Measurements from ENCODE around the gene MAVS.

DNA sequence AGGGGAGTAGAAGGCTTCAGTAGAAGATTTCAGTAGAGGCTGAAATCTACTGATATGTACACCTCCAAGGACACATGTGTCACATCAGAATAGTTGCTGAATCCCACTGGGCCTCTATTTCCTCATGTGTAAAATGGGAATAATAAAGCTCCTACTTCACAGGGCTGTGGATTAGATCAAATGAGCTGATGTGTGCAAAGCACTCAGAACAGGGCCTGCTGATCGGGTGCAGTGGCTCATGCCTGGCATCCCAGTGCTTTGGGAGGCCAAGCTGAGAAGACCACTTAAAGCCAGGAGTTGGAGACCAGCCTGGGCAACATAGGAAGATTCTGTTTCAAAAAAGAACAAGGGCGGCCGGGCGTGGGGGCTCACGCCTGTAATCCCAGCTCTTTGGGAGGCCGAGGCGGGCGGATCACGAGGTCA, 34.4 kb upstream of the MAVS start:
- TF ChIP-seq POLR2AphosphoS5 (IDR thresholded peaks at IDR 0.05; ENCODE audit: low read depth, low read length), result no peak
- TF ChIP-seq, protein P1, sequence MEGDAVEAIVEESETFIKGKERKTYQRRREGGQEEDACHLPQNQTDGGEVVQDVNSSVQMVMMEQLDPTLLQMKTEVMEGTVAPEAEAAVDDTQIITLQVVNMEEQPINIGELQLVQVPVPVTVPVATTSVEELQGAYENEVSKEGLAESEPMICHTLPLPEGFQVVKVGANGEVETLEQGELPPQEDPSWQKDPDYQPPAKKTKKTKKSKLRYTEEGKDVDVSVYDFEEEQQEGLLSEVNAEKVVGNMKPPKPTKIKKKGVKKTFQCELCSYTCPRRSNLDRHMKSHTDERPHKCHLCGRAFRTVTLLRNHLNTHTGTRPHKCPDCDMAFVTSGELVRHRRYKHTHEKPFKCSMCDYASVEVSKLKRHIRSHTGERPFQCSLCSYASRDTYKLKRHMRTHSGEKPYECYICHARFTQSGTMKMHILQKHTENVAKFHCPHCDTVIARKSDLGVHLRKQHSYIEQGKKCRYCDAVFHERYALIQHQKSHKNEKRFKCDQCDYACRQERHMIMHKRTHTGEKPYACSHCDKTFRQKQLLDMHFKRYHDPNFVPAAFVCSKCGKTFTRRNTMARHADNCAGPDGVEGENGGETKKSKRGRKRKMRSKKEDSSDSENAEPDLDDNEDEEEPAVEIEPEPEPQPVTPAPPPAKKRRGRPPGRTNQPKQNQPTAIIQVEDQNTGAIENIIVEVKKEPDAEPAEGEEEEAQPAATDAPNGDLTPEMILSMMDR (IDR thresholded peaks at IDR 0.05), result no peak

All from Panc1 (cell line).